ENCODE results near the gene DNAJA3.

Gene DNAJA3

DNA sequence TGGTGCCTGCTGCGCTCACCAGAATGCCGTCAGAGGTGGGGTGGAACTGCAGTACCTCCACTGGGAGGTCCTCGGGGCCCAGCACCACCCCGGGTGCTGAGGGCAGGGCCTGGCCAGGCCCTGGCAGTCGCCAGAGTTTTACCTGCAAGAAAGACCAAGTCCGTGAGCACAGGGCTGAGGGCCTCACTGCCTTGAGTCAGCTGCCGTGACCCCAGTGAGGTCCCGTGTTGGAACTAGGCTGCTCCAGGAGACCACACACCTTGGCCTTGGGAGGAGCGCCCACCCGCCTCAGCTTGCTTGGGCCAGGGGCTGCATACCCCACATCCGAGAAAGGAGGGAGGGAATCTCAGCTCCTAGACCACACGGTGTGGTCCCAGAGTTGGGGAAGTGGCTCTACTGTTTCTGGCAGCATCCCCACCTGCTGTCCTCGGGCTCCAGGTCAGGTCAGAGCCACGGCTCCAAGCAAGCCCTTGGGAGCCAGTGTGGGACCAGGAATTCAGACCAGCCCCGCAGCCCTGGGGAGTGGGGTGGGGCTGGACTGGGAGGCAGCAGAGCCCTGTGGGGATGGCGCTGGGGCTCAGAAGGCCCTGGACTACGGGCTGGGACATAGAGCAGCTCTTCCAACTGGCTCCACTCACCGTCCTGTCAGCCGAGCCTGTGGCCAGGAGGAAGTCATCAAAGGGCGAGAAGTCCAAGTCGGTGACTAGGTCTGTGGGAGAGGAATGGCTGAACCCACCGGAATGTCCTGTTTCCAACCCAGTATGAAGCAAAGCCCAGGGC lies 17.9 kb upstream of the DNAJA3 start:
- no peak for DNase-seq

- no peak for DNase-seq
These were observed 17.4 kb upstream of the DNAJA3 start for GRCh38 chr16:4408323-4408690.

DNA sequence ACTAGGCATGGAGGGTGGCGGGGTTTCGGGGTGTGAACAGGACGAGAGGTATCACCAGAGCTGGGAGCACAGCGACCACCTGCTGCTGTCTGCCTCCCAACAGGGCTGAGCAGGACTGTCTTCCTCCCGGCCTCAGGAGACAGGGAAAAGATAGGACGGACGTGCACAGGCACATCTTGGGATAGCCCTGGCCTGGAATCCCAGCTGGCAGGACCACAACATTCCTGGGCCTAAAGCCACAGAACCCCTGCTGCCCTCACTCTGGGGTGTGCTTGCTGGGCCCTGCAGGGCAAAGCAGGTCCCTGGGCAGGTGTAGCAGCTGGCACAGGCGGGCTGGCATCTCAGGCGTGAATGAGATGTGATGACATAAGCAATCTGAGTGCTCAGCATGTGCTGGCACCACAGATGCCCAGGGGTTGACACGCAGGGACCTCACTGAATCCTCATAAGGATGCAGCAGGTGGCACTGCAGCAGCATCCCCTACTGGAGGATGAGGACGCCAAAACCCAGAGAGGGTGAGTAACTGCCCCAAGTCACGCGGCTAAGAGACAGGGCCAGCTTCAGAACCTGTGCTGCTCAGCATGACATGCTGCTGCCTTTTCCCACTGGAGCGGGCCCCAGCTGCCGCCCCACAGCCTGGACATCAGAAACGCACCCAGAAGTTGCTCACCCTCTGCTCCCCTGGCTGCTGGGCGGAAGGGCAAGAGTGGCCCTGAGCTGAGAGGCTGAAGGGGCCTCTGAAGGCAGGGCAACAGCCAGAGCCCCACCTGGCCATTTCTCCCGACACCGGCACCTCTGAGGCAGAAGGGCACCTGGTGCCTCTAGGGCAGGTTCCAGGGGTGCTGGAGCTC lies 16.4 kb upstream of the DNAJA3 start:
- no peak for DNase-seq

- no peak for DNase-seq
These were observed 15.2 kb upstream of the DNAJA3 start for GRCh38 chr16:4410335-4411075.

DNA sequence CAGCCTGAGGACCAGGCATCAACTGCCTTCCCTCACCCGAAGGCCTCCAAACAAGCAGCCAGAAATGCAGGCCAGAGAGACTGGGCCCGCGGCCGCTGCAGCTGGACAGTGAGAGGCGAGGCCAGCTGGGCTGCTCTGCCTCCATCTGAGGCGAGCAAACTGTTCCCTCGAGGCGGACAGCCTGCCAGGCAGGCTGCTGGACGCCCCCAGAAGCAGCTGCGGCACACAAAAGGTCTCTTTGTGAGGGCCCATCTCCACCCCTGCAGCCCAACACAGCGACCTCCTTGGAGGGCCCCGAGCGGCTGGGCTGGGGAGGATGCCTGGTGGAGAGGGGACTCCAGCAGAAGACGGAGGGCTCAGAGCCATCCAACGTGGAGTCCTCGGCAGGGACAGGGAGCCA lies 14.0 kb upstream of the DNAJA3 start:
- no peak for DNase-seq

DNA sequence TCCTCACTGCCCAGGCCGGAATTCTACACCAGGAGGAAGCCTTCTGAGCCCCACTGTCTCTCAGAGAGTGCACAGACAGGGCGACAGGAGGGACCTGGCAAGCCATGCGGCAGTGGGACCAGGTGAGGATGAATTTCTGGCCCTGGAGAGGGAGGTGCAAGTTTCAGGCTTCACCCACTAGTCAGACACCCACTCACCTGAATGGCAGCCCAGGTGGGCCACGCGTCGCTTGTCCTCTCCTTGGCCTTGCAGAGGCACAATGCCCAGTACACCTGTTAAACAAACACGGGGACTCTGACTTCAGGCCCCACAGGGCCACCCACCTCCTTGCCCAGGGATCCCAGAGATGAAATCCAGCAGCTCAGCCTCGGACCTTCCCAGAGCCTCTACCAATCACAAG lies 13.5 kb upstream of the DNAJA3 start:
- no peak for DNase-seq

DNA sequence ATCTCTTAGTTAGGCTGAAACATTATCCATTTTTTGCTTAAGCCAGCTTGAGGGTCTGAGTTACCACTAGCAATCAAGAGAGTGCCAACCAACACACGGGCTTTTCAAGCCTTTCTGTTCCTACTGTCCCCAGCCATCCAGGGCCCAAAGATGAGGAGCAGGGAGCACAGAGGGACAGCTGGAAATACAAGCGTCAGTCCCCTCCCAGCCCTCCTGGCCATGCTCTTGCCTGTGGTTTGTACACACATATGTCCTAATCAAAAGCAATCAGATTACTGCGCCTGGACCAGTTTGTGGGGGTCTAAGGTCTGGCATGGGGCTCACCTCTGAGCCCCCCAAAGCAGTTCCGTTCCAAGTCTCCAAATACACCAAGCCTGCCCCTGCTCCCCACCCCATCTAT lies 12.8 kb upstream of the DNAJA3 start:
- no peak for DNase-seq

GRCh38 chr16:4414187-4414917 lies 11.3 kb upstream of the DNAJA3 start:
- peak; percentile 92 for DNase-seq

DNA sequence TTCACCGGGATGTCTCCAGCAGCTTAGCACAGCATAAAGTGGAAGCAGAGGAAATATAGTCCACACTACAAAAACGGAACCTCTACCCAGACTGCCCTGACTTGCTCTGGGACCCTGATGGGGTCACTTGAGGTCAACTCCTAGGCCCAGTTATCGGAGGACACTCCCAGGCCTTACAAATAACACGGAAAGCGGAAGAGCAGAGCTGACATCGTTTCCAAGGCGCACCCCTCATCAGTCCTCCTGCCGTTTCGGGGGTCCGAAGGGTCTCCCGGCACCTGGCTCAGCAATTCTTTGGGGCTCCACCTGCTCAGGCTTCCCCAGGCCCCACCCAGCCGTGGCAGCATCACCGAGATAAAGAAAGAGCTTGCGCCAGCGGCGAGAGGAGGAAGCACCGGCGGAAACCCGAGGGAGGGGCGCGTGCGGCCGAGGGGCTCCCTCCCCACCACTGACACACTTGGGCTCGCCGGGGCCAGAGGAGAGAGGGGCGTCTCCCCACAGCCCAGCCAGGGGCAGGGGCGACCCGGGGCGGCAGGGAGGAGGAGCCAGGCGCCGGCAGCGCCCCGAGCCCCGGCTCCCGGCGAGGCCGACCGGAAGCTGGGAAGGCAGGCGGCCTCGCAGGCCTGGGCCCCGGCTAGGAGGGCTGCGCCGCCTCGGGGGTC lies 10.0 kb upstream of the DNAJA3 start:
- peak; percentile 81 for DNase-seq

DNA sequence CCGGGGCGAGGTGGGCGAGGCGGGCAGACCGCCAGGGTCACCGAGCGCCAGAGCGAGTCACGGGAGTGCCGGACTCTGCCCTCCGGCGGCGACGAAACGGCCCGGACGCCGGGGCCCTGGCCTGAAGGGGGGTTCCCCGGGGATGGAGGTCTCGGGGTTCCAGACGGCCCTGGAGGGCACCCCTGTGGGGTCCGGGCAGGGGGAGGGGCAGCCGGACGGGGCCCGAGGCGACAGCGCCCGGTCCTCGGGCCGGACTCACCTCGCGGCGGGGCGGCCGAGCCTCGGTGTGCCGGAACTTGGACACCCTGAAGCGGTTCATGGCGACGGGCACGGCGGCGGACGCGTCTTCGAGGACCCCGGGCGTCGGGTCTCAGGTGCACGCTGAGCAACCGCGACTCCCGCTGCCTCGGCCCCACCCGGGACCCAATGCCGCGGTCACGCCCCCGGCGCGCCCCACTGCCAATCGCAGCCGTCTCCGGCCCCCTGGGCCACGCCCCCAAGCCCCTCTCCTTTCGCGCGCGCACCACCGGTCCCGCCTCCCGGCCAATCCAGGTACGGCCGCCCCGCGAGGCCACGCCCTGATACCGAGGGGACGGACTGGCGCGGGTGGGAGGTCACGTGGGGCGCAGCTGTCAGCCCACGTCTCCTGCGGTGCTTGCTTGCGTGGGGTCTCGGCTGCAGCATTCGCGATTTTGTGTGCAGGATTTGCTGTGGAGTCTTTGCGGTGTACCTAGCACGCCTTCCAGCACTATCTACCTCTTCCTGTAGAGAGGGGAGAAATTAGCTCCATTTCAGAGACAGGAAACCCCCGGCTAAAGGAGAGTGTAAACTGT lies 9.3 kb upstream of the DNAJA3 start, which contains the start of gene CORO7:
Gene CORO7 (minus strand): TSS at position 397 of the 833 bp plus-strand sequence. CDS start 78 bp downstream, at position 319.
- peak; percentile 99 for DNase-seq

- DNase-seq, result no peak
These were observed 6.2 kb upstream of the DNAJA3 start for GRCh38 chr16:4419402-4419959.

- DNase-seq, result no peak
These were observed 5.1 kb upstream of the DNAJA3 start for GRCh38 chr16:4420505-4421105.

DNA sequence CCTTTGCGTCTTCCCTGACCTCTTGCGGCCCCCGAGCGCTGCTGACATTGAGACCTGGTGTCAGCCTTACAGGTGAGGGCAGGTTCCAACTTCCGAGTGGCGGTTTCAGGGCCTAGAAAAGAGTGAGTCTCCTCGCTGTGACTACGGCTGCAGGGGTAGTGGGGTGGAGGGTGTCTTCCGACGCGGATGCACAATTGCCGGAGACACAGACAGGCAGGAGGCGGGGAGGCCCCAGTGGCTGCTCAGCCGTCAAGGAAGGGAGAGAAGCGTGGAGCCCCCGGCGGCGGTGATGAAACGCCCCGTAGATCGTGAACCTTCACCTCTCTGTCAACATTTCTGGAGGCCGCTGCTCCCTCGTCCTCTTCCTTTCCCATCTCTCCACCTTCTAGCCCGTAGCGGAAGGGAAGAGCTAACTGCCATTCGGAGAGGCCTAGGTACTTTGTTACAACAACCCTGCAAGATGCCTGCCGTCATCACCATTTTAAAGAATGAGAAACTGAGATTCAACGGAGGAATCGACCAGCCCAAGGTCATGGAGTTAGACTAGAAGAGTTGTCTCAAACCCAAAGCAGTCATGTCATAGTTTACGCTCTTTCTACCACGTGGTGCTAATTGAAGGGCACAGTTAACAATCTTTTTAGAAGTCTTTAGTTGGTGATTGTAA lies 485 bp downstream of the DNAJA3 start:
- DNase-seq, result no peak

GRCh38 chr16:4426722-4427372 lies 1.2 kb downstream of the DNAJA3 start:
- DNase-seq, result no peak

- no peak for DNase-seq
These were observed 2.8 kb downstream of the DNAJA3 start for GRCh38 chr16:4428500-4428899.

DNA sequence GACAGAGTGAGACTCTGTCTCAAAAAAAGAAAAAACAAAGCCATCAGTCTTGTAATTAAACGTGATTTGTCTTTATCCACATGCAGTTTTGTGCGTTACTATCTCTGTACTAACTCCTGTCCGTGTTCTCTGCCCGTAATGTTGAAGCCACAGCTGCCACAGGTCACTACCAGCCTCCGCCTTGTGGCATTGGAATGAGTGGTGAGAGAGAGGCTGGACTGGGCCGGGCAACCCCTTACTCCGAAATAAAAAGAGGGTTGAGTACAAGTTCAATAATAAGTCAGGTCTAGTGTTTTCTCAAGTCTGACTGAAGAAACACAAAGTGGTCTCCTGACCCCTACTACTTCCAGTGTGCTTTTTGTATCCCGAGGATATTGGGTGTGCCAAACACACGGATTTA lies 5.4 kb downstream of the DNAJA3 start:
- DNase-seq, result no peak

- DNase-seq, result no peak
These were observed 7.6 kb downstream of the DNAJA3 start for GRCh38 chr16:4433228-4433627.

- no peak for DNase-seq
These were observed 8.5 kb downstream of the DNAJA3 start for GRCh38 chr16:4433914-4434787.
